ENCODE data around the gene HDAC4.

Gene HDAC4

GRCh38 chr2:239169311-239170048 lies 231.3 kb downstream of the HDAC4 start:
- DNase-seq (ENCODE audit: low read depth in 2 of 2): no peak

- DNase-seq (ENCODE audit: low read depth in 2 of 2): no peak
Measured at GRCh38 chr2:239168575-239168974, 232.2 kb downstream of the HDAC4 start.

- no peak for DNase-seq (ENCODE audit: low read depth in 2 of 2)
Measured at GRCh38 chr2:239167766-239168444, 232.9 kb downstream of the HDAC4 start.

- DNase-seq (ENCODE audit: low read depth in 2 of 2): no peak
Measured at GRCh38 chr2:239167011-239167673, 233.7 kb downstream of the HDAC4 start.

- no peak for DNase-seq (ENCODE audit: low read depth in 2 of 2)
Measured at GRCh38 chr2:239166201-239166834, 234.5 kb downstream of the HDAC4 start.

GRCh38 chr2:239165206-239165831 lies 235.5 kb downstream of the HDAC4 start:
- no peak for DNase-seq (ENCODE audit: low read depth in 2 of 2)

GRCh38 chr2:239164335-239164871 lies 236.4 kb downstream of the HDAC4 start:
- no peak for DNase-seq (ENCODE audit: low read depth in 2 of 2)

GRCh38 chr2:239163688-239164334 lies 237.0 kb downstream of the HDAC4 start:
- DNase-seq (ENCODE audit: low read depth in 2 of 2): no peak

- DNase-seq (ENCODE audit: low read depth in 2 of 2): no peak
Measured at GRCh38 chr2:239162976-239163687, 237.7 kb downstream of the HDAC4 start.

GRCh38 chr2:239162141-239162821 lies 238.5 kb downstream of the HDAC4 start:
- DNase-seq (ENCODE audit: low read depth in 2 of 2): no peak

GRCh38 chr2:239161711-239162140 lies 239.1 kb downstream of the HDAC4 start:
- no peak for DNase-seq (ENCODE audit: low read depth in 2 of 2)

GRCh38 chr2:239160226-239161143 lies 240.3 kb downstream of the HDAC4 start:
- no peak for DNase-seq (ENCODE audit: low read depth in 2 of 2)

- no peak for DNase-seq (ENCODE audit: low read depth in 2 of 2)
Measured at GRCh38 chr2:239159476-239159911, 241.3 kb downstream of the HDAC4 start.

- no peak for DNase-seq (ENCODE audit: low read depth in 2 of 2)
Measured at GRCh38 chr2:239158641-239159475, 242.0 kb downstream of the HDAC4 start.

GRCh38 chr2:239157771-239158170 lies 243.0 kb downstream of the HDAC4 start:
- DNase-seq (ENCODE audit: low read depth in 2 of 2): no peak

- no peak for DNase-seq (ENCODE audit: low read depth in 2 of 2)
Measured at GRCh38 chr2:239157269-239157668, 243.6 kb downstream of the HDAC4 start.

GRCh38 chr2:239156516-239157265 lies 244.1 kb downstream of the HDAC4 start:
- no peak for DNase-seq (ENCODE audit: low read depth in 2 of 2)
